ENCODE measurements around the gene VIPR2. TPM values are rescaled to one million over a fixed set of nuclear protein-coding genes. Genes with fewer than 3 reads are reported as not detected.
A peak's percentile ranks its signal among the peaks of the same experiment; 100 is the strongest.

The VIPR2 gene
- total RNA-seq, 1 donor from 2014 or later, result 2.0 TPM

DNA sequence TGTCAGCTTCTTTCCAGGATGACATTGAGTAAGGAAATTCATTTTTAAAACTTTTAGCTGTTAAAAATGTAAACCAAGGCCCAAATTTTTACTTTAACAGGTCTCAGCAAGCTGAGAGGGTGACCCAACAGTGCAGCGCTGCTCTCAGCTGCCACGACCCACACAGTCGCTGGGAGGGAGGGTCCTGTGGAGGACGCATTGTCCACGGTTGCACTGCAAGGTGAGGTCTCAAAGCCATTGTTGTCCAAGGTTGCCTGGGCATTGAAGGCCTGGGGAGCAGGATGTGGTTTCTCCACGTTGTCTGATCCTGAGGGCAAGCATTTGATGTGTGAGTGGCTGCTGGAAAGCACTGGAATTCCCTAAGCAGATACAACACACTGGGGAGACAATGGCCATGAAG lies 15.1 kb upstream of the VIPR2 start:
- ATAC-seq, result no peak
- intact Hi-C loops (cut with DNase I), result no loop called here
- DNase-seq (ENCODE audit: low spot score), result no peak

DNA sequence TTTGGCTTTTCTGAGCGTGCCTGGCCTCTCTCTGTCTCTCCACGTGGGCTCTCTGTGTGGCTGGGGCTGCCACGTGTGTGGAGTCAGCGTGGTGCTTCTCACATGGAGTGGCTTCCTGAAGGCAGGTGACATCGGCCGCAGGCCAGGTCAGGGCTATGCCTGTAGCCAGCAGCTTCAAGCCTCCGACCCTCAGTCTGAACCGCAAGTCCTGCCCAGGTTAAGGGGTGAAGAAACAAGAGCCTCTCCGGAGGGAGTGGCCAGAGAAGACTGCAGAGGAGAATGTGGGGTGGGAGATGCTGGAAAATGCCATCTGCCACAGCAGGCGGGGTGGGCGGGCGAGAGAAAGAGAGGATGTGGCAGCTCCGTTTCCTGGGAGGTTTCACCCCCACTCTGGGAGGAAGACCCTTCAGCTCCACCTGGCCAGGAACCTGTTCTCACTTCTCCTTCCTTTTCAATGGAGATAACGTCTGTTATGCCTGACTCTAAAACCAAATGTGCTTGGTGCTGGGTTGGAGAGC lies 14.3 kb upstream of the VIPR2 start:
- ATAC-seq (no peak), DNase-seq (ENCODE audit: low spot score) (no peak)
- intact Hi-C loops (cut with DNase I), result no loop called here

DNA sequence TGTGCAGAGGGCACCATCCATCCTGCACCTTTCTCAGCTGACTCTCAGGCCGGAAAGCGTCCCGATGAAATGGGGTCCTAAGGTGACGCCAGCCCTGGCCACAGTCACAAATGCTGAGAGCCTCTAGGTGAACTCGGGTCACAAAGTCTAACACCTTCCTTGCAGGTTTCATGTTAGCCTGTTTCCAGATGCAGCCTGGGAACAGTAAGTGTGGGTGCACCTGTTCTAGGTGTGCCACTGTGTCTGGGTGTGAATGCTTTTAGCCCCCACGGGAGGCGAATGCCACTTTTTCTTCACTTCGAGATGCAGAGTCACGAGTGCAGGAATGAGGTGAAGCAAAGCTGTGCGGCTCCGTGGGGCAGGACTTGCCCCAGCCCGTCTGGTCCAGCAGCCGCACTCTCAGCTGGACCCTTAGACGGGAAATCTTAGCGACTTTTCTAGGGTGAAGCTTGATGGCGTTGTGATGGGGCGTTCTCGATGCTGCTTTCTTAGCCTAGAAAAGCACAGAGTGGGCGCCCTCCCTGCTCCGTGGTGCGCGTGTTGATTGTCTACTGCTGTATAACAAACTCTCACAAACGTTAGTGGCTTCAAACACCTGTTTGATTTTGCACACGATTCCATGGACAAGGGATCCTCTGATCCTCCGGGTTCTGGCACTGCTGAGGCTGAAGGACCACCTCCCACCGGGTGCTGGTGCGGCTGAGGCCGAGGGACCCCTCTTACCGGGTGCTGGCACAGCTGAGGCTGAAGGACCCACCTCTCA lies 13.6 kb upstream of the VIPR2 start:
- DNase-seq (ENCODE audit: low spot score), result no peak
- ATAC-seq, result no peak
- intact Hi-C loops (cut with DNase I), result no loop called here

DNA sequence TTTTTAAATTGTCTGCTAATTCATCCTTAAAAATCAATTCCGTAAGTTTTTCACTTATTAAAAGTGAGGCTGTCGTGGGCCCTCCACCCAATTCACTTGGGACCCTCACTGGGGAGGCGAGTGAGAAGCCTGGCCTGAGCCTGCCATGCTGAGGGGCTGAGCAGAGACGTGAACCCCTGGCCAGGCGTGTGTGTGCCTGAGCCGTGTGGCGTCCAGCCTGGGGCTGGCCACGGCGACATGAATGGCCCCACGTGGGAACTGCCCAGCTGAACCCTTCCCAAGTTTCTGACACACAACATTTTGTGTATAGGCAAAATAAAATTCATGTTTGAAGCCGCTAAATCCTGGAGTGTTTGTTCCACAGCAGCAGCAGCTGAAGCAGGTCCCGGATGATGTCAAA lies 13.0 kb upstream of the VIPR2 start:
- ATAC-seq (no peak), DNase-seq (ENCODE audit: low spot score) (no peak)
- intact Hi-C loops (cut with DNase I), result no loop called here

DNA sequence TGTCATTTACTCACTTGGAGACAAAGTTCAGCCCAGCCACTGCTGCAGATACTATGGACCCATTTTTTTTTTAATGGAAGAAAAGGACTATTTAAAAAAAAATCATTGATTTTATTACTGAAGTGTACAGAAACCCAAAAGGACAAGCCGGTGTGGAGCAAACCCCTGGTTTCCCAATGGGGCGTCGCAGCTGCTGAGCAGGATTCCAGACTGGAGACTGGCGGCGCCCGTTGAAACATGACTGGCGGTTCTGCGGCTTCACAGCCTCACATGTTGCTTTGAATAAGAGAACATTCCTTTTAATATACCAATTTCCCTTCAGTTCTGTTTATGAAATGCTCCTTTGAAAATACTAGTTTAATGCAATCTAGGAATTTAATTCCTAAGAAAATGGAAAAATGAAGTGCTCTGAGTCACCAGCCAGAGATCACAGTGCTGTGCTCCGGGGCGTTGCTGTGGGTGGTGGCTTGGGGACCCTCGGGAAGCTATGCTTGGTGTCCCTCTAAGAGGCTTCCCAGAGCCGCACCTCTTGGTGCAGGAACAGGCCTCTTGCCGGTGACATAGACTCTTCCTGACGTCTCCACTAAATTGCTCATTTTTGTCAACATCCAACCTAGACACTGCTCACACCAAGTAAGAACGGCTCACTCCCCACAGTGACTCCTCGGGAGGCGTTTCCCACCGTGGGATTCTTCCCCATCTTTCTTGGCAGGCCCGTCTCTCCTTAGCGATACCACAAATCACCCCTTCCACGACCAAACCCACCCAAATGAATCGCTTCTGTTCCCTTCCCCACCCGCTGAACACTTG lies 12.0 kb upstream of the VIPR2 start:
- no peak for ATAC-seq
- intact Hi-C loops (cut with DNase I), result no loop called here
- no peak for DNase-seq (ENCODE audit: low spot score)

DNA sequence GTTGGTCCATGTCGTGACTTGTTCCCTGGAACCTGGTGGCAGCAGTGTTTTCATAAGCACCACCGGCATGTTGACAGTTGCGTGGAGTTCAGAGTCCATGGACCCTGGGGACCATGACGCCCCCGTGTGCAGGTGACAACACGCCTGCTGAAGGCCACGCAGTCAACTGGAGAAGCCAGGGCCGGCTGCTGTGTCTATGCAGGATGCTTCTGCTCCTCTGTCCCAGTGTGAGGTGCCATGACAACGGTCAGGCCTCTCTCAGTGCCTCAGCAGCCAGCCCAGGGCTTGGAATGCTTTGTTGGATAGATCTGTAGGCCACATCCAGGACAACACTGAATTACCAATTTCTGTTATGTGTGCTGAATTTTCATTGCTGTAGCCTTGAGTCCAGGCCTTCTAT lies 10.7 kb upstream of the VIPR2 start:
- intact Hi-C loops (cut with DNase I), result no loop called here
- ATAC-seq (no peak), DNase-seq (ENCODE audit: low spot score) (no peak)

DNA sequence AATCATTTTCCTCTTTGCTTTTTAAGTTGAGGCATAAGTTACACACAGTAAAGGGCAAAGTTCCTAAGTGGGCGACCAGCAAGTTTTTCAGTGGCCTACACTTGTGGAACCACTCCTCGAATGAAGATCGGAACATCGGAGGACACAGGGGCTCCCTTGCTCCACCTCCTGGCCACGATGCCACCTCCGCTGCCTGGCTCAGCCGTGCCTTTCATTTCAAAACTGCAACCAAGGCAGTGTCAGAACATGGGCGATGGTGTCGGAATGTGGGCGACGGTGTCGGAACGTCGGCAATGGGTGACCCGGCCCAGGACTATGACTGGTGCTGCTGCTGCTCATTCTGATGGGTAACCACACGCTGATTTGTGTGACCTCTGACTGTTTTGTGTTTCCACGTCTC lies 9.6 kb upstream of the VIPR2 start:
- no peak for ATAC-seq
- DNase-seq (ENCODE audit: low spot score), result no peak
- intact Hi-C loops (cut with DNase I), result no loop called here

DNA sequence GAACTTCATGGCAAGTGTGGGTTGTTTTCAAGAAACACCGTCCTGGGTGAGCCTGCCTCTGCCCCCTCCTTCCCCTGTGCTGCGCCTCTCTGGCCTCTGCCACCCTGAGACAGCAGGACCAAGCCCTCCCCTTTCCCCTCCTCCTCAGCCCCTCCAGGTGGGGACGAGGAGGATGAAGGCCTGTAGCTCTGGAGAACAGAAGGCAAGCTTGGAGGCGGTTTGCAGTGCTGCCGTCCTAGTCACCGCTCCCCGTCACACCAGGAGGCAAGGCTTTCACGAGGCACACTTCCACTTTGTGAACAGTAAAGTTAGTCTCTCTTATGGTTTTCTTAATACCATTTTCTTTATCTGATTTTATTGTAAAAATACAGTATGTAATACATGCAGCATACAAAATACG lies 8.8 kb upstream of the VIPR2 start:
- no peak for DNase-seq (ENCODE audit: low spot score)
- intact Hi-C loops (cut with DNase I), result no loop called here
- no peak for ATAC-seq

DNA sequence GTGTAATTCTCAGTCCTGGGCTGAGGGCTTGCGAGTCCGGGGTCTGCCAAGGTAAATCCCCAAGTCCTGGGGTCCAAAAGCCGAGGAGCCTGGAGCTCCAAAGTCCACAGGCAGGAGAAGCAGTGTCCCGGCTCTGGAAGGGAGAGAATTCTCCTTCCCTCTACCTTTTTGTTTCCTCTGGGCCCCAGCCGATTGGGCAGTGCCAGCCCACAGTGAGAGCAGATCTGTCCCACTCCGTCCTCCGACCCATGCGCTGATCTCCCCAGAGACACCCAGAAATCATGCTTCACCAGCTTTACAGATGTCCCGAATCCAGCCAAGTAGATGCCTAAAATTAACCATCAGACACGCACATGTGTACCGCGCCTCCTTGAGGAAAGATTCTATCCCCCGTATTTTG lies 8.1 kb upstream of the VIPR2 start:
- DNase-seq (ENCODE audit: low spot score) (no peak), ATAC-seq (no peak)
- intact Hi-C loops (cut with DNase I), result no loop called here

DNA sequence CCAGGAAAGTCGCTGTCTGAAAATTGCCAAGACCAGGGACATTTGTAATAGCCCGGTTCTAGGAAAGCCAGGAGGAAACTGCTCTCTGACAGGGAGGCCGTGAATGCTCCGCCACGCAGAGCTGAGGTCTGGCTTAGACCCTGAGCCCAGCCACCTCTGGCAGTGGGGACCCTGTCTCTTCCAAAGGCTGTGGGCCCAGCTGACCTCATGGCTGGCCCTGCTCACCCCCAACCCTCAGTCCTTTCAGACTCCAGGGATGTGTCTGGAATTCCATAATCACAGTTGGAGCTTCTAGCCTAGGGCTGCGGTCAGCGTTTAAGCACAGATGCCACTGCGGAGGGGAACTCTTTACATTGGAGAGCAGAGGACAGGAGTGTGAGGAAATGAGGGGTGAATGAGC lies 6.6 kb upstream of the VIPR2 start:
- no peak for ATAC-seq
- DNase-seq (ENCODE audit: low spot score), result no peak
- intact Hi-C loops (cut with DNase I), result no loop called here

DNA sequence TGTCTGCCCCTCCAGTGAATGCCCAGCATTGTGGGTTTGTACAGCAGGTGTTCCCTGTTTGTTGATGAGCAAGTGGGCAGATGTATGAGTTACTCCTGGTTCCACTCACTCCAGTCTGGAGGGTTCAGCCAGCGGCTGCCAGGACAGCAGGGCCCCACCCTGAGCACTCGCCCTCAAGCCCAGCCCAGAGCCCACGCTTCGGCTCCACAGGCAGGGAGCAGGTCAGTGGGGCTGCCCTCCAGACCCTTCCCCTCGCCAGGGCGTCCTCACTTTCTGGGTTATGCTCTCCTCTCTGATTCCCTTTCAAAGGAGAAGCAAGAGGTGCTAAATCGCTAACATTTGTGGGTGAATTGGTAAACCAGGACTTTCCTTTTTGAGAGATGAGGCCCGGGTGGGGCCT lies 4.8 kb upstream of the VIPR2 start:
- no peak for DNase-seq (ENCODE audit: low spot score)
- no peak for ATAC-seq
- intact Hi-C loops (cut with DNase I), result no loop called here

DNA sequence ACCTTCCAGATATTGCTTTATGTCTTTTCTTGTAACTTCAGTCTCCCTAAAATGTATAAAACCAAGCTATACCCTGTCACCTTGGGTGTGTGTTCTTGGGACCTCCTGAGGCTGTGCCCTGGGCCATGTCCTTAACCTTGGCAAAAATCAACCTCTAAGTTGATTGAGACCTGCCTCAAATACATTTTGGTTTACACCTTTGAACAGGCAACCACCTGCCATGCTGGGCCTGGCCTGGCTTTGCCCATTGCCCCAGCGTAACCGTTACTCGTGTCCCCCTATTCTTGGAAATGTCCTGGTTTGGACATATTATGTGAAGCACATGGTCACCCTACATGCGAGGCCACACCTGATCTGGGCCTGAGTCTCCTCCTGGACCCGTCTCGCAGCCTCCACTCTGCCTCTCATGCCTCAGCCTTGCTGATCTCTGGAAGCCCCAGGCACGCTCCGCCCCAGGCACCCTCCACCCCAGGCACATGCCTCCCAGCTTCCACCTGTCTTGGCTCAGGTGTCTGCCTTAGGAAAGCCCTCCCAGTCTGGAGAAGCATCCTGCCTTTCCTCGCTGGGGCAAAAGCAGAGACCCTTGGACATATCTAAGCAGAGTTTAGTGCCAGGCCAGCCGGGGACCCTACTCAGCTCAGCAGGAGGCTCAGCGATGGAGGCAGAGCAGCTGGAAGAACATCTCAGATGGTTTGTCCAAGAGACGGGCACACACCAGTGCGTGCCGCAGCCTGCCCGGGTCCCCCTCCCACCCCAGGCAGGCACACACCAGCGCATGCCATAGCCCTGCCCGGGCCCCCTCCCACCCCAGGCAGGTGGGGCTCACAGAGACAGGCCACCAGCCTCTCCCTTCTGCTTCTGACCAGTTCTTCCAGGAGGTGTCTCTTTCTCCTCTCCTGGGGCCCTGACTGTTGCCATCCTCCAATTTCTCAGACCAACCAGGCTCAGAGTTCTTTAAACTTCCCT lies 4.0 kb upstream of the VIPR2 start:
- no peak for DNase-seq (ENCODE audit: low spot score)
- intact Hi-C loops (cut with DNase I), result no loop called here
- ATAC-seq, result no peak

DNA sequence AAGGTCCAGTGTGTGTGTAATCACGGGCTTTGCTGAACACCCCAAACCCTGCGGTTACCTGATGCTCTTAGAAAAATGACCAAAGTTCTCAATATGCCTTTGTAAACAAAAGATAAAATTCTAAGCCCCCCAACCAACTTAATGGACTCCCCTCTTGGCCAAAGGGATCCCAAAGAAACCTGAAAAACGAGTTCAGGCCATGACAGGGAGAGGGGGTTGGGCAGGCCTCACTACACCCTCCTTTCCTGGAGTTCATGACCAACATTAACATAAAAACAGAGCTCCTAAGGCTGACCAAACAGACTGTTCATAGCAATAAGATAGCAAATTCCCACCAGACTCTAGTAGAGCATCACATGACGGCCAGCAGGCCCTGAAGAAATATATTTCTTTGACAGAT lies 3.0 kb upstream of the VIPR2 start:
- intact Hi-C loops (cut with DNase I), result no loop called here
- ATAC-seq (no peak), DNase-seq (ENCODE audit: low spot score) (no peak)

DNA sequence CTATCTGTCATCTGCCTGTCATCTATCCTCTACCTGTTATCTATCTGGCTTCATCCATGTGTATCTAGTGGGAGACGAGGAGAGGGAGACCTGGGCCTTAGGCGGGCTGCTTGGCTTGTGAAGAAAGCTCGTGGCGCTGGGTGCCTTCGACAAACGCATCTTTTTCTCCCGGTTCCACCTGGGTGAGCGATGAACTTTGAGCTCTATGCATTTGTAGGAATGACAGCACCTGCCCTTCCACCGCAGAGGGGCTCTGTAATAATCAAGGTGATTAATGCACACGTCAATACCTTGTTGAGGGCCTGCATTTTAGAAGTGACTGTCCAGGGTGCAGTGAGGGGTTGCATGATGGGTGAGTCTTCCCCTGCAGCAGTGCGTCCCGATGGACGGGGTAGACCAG lies 2.6 kb upstream of the VIPR2 start:
- intact Hi-C loops (cut with DNase I), result no loop called here
- no peak for DNase-seq (ENCODE audit: low spot score)
- no peak for ATAC-seq

DNA sequence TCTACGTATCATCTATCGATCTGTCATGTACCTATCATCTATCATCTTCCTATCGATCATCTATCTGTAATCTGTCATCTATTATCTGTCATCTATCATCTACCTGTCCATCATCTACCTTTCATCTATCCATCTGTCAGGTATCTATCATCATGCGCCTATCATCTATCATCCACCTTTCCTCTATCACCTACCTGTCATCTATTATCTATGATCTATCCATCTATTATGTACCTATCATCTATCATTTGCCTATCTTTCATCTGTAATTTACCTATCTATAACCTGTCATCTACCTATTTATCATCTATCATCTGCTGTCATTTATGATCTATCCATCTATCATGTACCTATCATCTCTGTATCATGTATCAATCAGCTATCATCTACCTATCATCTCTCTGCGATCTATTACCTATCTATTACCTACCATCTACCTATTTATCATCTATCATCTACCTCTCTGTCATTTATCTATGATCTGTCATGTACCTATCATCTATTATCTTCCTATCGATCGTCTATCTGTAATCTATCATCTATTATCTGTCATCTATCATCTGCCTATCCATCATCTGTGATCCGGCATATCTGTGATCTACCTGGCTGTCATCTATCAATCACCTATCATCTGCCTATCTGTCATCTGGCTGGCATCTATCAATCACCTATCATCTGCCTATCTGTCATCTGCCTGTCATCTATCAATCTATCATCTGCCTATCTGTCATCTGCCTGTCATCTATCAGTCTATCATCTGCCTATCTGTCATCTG lies 1.6 kb upstream of the VIPR2 start:
- DNase-seq (ENCODE audit: low spot score), result no peak
- ATAC-seq, result no peak
- intact Hi-C loops (cut with DNase I), result no loop called here

DNA sequence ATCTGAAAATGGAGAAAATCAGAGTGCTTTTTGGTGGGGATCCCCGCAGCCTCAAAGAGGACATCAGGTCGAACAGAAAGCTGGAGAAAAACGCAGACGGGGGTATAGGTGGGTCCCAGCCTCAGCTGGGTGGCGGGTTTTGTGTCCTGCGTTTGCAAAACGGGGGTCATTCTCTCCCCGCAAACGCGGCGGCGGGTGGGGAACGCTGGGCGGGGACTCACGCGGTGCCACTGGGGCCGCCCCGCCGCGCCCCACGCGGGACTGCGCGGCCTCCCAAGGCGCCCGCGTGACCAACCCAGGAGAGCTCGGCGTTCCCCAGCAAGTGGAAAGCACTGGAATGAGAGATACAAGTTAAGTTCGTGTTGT lies 806 bp upstream of the VIPR2 start:
- DNase-seq (ENCODE audit: low spot score), result no peak
- intact Hi-C loops (cut with DNase I), result no loop called here
- ATAC-seq, result peak; percentile 37

DNA sequence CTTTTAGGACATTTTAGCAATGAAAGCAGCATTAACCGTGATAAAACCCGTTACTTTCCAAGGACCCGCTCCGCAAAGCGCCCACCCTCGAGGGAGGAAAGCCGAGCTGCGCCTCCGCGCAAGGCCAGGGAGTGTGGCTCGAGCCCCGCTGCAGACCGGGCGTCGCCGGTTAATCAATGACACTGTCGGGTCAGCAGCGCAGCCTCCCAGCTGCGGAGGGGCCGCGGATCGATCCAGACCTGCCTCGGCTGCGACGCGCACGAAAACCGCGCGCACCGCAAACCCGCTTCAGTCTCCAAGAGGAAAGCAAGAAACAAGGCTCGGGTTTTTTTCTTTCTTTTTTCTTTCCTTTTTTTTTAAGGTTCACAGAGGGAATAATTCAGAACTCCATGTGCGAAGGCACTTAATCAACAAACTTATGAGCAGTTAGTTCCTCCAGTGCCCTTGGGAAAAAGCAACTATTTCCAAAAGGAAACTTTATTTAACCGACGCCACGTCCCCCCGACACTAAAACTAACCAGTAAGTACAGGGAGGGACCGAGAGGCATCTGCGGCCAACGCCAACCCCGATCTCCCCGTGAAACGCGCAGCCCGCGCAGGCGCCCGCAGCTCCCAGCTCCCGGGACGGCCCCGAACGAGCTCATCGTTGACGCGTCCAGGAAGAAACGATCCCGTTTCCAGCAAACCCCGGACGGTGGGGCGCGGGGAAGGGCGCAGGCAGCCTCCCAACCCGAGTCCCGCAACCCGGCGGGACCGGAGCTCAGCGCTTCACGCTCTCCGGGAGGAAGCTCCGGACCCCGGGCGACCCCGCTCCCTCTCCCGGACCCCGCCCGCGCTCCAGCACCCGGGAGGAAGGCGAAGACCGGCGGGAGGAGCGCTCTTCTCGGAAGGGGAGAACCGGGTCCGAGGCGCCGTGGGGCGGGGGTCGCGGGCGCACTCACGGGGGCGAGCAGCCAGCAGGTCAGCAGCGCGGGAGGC lies 598 bp downstream of the VIPR2 start:
- ATAC-seq (peak; percentile 59), DNase-seq (ENCODE audit: low spot score) (no peak)
- intact Hi-C loops (cut with DNase I), result no loop called here

DNA sequence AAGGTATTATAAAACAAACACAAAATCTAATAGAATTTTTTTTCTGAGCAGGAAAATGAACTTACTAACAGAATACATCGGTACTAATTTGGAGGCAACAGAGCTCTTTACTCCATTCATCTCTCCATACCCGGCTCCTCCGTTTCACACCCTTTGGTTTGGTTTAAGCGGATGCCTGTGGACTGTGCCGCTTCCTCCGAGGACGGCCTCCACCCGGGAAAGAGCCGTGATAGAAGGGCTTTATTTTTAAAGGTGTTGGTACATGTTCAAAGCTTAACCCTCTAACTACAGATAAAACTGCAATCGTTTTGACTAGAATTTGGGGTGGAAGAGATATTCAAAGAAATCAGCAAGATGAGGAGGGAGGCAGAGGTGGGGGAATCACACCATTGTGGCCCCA lies 1.9 kb downstream of the VIPR2 start:
- intact Hi-C loops (cut with DNase I), result no loop called here
- ATAC-seq (no peak), DNase-seq (ENCODE audit: low spot score) (no peak)

Data from sciatic nerve (tissue), 2 donors.